NCI-H1694 (cell line): ENCODE data around the gene DUS3L.

Source experiments
- DNase-seq: peaks from one replicate; lab custom pipeline; 2025; lab: John Stamatoyannopoulos, UW

The DUS3L gene

GRCh38 chr19:5790559-5791520 is at the start of gene DUS3L:
Gene DUS3L (minus strand): TSS chr19:5791163. CDS start chr19:5791141, 22 bp downstream.
- DNase-seq = peak; percentile 93

- no peak for DNase-seq
These were observed 48.4 kb upstream of the DUS3L start, which contains the start of gene FUT6 for GRCh38 chr19:5839065-5840017. Gene FUT6 (minus strand): TSS chr19:5839702. CDS start chr19:5832567, 7,135 bp downstream.

GRCh38 chr19:5838353-5839064 is 47.5 kb upstream of the DUS3L start:
- DNase-seq = no peak

- no peak for DNase-seq
These were observed 46.9 kb upstream of the DUS3L start for GRCh38 chr19:5837761-5838352.

- DNase-seq = no peak
These were observed 41.7 kb upstream of the DUS3L start for GRCh38 chr19:5832527-5833216.

GRCh38 chr19:5832061-5832460 is 41.1 kb upstream of the DUS3L start:
- no peak for DNase-seq

GRCh38 chr19:5831159-5831558 is 40.2 kb upstream of the DUS3L start:
- DNase-seq = no peak

- no peak for DNase-seq
These were observed 38.8 kb upstream of the DUS3L start for GRCh38 chr19:5829567-5830310.

- peak; percentile 9 for DNase-seq
These were observed 38.0 kb upstream of the DUS3L start for GRCh38 chr19:5828661-5829566.

- no peak for DNase-seq
These were observed 37.1 kb upstream of the DUS3L start for GRCh38 chr19:5827891-5828660.

GRCh38 chr19:5827342-5827890 is 36.5 kb upstream of the DUS3L start:
- DNase-seq = no peak

- peak; percentile 38 for DNase-seq
These were observed 35.8 kb upstream of the DUS3L start for GRCh38 chr19:5826531-5827341.

- DNase-seq = no peak
These were observed 34.2 kb upstream of the DUS3L start for GRCh38 chr19:5825178-5825577.

GRCh38 chr19:5824751-5825150 is 33.8 kb upstream of the DUS3L start:
- DNase-seq = no peak

GRCh38 chr19:5823579-5824281 is 32.8 kb upstream of the DUS3L start:
- no peak for DNase-seq

GRCh38 chr19:5822181-5822844 is 31.4 kb upstream of the DUS3L start:
- DNase-seq = no peak
